SKM-1 (cell line): ENCODE measurements around the gene TFAP2D.

Experiments used
- DNase-seq: peaks from one replicate; lab custom pipeline; 2025; ENCODE audit not compliant: unreplicated experiment; lab: John Stamatoyannopoulos, UW

The TFAP2D gene

DNA sequence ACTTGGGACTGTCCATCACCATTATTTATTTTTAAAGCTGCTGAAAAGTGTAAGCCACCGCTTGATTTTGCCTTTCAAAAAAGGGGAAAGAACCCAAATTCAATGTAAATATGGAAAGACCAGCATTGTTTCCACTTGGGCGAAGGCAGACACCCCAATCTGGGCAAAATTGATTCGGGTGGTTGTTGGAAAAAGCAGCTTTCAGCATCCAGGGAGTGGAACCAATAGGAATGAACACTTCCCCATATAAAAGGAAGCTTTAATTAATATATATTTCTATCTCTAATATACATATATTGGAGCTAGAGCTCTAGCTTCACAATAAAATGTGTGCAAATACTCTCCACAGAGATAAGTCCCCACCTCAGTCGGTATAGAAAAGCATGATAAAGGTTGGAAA lies at the start of gene TFAP2D:
Gene TFAP2D (plus strand): TSS at position 301 of the 400 bp plus-strand sequence. CDS start 530 bp downstream, outside the sequence.
- no peak for DNase-seq

DNA sequence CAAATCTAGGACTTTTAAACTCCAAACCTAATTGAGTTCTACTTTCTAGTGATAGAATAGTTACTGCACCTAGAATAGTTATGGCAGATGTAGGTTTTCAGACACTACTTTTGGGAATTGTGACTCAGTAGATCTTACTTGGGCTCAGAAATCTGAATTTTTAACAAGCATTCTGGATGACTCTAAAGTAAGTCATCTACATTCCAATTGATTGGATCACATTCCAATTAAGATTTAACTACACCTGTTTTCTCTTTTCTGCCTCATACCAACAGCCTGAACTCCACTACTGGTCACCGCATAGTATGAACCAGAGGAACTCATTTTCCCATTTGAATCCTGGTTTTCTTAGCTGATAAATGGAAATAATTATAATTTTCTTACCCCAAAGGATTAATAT lies 49.5 kb upstream of the TFAP2D start:
- DNase-seq: no peak

- no peak for DNase-seq
Observed at GRCh38 chr6:50666089-50666488, 47.2 kb upstream of the TFAP2D start.

GRCh38 chr6:50681213-50681824 lies 32.0 kb upstream of the TFAP2D start:
- no peak for DNase-seq

GRCh38 chr6:50689210-50689609 lies 24.1 kb upstream of the TFAP2D start:
- no peak for DNase-seq

DNA sequence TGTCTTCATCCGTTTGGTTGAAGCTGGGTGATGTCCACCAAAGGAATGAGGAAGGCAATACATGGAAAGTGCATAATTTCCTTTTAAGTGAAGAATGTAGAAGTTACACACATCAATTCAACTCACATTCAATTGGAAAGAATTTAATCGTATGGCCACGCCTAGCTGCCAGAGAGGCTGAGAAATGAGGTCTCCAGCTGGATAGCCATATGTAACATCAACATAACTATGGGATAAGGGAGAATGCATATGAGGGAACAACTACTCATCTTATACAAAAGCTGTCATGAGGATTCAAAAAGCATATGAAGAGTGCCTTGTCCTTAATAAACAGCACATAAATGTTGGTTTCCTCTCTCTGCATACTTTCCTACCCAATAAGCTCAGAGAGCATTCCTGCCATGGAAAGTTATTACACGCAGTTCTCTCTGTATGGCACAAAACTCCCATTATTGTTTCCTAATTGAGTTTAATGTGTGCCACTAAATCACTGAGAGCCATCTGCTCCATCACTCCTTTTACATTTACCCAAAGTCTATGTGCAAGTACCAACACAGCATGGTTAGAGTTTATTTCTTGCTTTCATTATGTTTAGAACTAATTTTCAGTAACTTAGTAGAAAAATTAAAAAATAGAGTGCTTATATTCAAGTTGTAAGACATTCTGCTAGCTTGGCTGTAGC lies 21.4 kb upstream of the TFAP2D start:
- DNase-seq: no peak

DNA sequence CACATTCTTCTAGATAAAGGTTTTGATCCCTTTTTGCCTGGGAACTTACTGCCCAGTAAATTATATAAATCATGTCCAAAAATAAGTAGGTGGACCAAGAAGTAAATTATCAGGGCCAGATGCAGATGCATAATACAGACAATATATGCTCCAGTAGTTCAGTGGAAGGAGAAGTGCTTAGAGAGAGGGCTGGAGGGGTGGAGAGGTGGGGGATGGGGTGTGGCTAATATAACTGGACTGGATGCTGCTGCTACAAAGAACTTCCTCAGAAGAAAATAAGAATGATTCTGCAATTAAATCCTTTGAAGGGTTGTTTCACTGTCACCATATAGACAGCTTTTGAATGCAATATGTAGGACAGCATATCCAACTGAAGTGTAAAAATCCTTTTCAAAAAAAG lies 14.8 kb upstream of the TFAP2D start:
- DNase-seq: no peak

DNA sequence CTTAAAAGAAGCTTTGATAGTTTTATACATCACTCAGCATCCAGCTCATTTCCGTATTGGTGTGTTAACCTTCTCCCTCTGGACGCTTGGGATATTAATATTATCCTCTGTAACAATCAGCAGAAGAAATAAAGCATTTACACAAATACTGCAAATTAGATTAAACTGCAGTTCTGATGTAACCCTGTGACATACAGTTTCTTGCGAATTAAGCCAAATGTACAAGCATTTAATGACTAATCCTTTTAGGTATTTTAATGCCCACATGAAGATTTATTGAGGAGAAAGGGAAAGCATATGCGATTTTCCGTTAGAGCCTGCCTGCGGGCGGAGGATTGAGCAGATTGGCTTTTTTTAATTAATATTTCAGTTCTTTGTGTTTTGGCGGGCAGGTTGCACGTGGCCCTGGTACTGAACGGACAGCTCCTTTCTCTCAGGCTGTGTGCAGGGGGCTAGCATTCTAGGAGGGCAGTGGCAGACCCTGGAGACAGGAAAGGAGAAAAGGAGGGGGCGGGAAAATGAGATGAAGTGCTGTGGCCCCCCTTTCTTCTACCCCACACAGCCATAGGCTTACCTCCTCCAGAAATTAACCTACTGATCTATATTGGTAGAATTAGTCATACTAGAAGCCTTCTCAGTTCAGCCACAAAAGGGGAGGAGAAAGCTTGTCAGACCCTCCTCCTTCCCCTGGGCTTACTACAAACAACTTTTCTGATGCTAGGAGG lies 14.1 kb upstream of the TFAP2D start:
- no peak for DNase-seq

DNA sequence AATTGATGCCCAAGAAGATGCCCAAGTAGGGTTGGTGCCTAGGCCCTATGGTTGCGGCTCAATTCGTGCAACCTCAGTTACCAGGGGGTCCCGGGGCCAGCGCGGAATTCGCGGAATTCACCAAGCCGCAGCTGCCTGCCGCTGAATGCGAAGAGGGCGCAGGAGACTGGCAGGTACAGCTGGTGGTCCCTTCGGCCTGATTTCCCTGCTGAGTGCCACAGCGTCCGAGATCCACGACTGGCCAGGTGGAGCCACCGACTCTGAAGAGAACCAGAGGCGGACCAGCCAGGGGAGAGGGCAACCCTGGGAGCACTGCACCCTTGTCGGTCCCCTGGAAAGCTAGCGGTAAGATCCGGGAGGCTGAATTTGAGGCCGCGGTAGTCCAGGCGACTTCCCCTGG lies 6.8 kb upstream of the TFAP2D start:
- no peak for DNase-seq

- DNase-seq: no peak
Observed at GRCh38 chr6:50707191-50707590, 6.1 kb upstream of the TFAP2D start.

DNA sequence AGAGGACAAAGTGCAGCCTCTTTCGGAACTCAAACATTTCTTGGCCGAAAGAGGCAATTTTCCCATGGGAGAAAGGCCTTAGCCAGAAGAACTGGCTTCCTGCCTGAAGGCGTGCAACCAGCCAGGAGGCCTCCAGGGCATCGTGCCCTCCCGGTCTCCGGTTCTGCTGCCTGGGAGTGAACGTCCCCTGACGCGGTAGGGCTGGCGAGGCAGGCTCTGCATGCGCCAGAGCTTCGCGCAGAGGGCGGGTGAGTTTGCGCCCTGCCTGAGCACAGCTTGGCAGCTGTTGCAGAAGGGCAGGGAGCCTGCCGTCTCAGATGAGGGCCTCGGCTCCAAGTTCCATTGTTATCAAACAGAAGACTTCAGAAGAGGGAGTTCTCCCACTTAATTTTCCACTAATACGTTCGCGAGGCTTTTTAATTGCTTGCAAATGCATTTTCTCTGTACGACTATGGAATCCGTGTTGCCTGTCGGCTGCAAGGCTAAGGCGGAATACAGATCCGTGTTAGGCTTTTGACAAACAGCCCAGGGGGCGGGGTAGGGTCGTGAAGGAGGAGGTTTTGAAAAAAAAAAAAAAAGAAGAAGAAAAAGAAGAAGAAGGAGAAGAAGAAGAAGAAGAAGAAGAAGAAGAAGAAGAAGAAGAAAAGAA lies 5.5 kb upstream of the TFAP2D start:
- DNase-seq: no peak

DNA sequence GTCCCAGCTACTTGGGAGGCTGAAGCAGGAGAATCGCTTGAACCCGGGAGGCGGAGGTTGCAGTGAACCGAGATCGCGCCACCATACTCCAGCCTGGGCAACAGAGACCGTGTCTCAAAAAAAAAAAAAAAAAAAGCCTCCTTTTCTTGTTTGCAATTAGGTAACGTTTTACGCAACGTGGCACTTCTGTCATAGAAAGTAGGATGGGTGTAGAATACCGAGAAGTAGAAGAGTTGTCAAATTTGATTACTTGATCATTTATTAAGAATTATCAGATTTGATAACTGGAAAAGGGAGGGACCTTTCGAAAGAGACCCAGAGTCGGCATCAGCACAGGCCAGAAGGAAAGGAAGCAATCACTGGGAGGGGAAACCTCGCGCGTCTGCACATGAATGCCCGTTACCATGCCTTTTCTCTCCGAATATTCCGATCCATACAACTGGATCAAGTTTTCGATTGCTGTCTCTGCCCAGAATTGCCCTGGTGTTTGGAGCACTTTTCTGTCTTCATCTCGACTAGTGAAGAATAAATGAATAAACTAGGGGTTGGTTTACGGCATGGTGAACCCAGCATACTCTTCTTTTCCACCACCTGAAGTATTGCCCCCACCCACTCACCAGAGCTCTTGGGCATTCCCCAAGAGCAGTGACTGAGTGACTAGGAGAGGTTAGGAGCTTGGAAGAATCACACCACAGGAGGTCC lies 4.5 kb upstream of the TFAP2D start:
- DNase-seq: no peak

- DNase-seq: no peak
Observed at GRCh38 chr6:50709366-50709734, 4.0 kb upstream of the TFAP2D start.

GRCh38 chr6:50711686-50712085 lies 1.6 kb upstream of the TFAP2D start:
- DNase-seq: no peak

DNA sequence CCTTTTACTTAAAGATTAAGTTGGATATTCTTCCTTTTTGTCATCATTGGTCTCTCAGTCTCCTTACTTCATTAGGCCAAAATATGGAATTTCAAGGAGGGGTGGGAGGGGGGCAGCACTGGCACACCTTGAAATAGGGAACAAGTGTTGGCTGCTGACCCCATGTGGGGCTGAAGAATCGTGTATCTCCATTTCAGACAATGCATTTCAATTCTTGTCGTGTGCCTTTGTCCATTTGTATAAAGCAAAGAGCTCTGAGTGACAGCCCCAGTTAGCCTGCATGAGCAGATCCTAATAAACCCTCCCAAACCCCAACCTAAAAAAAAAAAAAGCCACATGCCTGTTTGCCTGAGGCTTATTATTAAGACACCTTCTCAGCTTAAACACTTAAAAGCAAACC lies 1.0 kb upstream of the TFAP2D start:
- DNase-seq: no peak

DNA sequence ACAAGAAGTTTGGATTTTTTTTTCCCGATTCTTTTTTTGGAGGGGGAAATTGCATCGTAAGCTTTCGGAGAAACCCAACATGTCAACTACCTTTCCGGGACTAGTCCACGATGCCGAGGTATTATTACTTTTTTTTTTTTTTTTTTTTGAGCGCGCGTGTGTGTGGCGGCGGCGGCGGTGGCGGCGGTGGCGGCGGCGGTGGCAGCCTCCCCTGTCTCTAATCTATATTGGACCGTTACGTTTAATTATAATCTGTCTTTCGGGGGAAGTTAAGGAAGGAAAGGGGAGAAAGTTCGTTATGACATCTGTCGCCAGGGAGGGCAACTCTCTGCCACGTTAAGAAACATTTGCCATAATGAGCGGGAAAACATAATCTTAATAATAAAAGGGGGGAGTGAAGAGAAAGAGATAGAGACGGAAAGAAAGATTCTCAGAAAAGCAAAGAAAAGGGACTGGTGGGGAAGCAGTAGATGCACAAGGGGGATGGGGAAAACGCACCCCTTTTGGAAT lies 706 bp downstream of the TFAP2D start:
- no peak for DNase-seq

- DNase-seq: no peak
Observed at GRCh38 chr6:50714487-50715379, 1.4 kb downstream of the TFAP2D start.

DNA sequence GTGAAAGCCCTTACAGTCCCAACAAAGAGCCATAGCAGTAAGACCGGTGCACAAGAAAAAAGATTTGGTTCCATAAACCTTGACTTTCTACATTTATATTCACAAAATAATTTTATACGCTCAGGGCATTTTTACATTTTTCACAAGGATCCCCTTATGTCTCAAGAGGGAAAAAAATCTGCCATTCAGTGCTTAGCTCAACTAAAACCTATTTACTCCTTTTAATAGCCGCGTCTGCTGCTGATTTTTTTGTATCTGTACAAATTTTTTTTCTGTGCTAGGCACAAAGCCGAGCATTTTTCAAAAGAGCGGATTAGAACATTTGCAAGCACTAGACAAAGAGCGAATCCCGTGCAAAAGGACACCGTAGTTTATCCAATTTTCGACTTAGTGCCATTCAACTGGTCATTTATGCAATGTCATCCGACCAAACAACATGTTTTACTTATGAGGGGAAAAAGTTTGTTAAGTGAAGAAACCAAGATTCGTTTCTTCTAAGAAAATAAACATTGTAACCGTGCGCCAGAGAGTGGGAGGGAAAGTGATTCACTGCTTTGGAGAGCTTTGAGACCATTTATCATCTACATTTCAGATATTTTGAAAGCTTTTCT lies 3.7 kb downstream of the TFAP2D start:
- no peak for DNase-seq

DNA sequence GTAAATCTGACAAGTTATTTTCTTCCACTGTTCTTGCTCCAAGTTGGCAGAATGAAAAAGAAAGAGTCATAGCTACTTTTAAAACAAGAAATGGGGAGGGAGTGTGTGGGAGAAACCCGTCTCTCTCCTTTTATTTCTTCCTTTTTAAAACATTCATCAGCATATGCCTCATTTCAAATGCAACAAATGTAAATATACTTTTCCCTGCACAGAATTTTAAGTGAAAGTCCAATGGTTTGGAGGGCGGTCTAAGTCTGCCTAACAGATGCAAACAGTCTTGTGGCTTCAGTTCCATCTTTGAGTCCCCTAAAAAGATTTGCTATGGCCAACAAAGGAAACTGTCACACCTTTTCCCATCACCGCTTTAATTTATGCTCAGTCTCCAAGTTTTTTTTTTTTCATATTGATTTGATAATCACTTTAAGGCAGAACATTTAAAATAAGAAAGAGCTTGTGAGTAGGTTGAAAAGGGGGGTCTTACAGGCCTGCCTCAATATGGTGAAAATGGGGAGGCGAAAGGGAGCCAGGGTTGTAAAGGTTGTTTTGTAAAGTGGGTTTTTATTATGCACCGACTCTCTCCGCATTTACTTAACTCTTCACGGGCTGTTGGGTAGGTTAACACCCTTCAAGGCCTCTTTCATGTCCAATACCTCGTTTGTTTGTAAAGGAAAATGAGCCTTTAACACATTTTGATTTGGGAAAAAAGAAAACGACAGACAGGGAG lies 4.6 kb downstream of the TFAP2D start:
- no peak for DNase-seq
